Activated CD8-positive, alpha-beta memory T cell treated with anti-CD3 and anti-CD28 coated beads, Interleukin-2, amount 10 ng/mL, durations not matched to agents 7 days and 5 days (primary cell): Measurements from ENCODE around the gene TTC27. TPM values are rescaled to one million over a fixed set of nuclear protein-coding genes. Genes with fewer than 3 reads are reported as not detected.
"Not testable (repeated sequence)": the region's sequence is repeated elsewhere in the genome, so short reads cannot be mapped to it uniquely, and the experiment has no call there.

Experiments used
- ATAC-seq: fragments of 150-1000 bp; cut with Tn5 transposase; one replicate; pipeline ENCODE4 v1.10.0; 2021; ENCODE audit warnings: moderate library complexity
- CTCF ChIA-PET: fragments of 350-600 bp; sonication (Branson Sonifier 250); formaldehyde crosslinking; loops from one replicate; lab custom pipeline; 2021; ENCODE audit warnings: antibody characterized with exemption; lab: Charles Lee
- DNase-seq: peaks from one replicate; pipeline ENCODE4 v3.0.0-alpha.2; 2020
- H3K27ac Mint-ChIP-seq: one replicate; pipeline ENCODE4 v1.8.0; 2021; ENCODE audit warnings: mild to moderate bottlenecking, mixed read lengths
- H3K27me3 Mint-ChIP-seq: one replicate; pipeline ENCODE4 v1.8.0; 2021; ENCODE audit warnings: mixed read lengths
- H3K36me3 Mint-ChIP-seq: one replicate; pipeline ENCODE4 v1.8.0; 2021; ENCODE audit warnings: mild to moderate bottlenecking, mixed read lengths
- H3K4me1 Mint-ChIP-seq: one replicate; pipeline ENCODE4 v1.8.0; 2021; ENCODE audit warnings: mixed read lengths
- H3K4me3 Mint-ChIP-seq: one replicate; pipeline ENCODE4 v1.8.0; 2021; ENCODE audit warnings: mild to moderate bottlenecking, moderate library complexity, mixed read lengths
- H3K9me3 Mint-ChIP-seq: one replicate; pipeline ENCODE4 v1.8.0; 2022; ENCODE audit warnings: low read depth, mixed read lengths
- total RNA-seq, 2 experiments: library from RNA; stranded (reverse); gene quantifications; one replicate each; pipeline ENCODE4 v1.2.3, GENCODE V29; 2021

TTC27 gene
- total RNA-seq, 2 experiments from 2014 or later, result 17.0 to 22.6 TPM

DNA sequence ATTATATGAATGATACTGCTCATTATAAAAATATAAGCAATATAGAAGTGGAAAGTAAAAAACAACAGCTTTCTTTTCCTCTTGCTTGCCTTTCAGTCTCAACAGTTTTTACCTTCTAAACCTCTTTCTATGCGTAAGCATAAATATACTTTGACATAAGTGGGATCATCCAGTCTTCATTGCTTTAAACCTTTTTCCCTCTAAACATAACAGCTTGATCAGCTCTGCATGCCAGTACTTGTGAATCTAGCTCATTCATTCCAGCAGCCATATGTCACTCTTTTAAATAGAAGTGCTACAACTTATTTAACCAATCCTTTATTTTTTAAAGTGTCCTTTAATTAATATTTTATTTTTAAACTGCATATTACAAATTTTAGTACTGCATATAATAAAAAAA, 88.1 kb downstream of the TTC27 start:
- CTCF ChIA-PET, result no interaction called here
- Mint-ChIP-seq H3K9me3 (no peaks in the 10 kb centered on the region), H3K36me3 (peaks cover 31% of the 10 kb centered on the region), H3K4me1 (peaks cover 11% of the 10 kb centered on the region), H3K4me3 (no peak overlapping the region), H3K27ac (no peak overlapping the region), H3K27me3 (no peaks in the 10 kb centered on the region)
- no peak for ATAC-seq
- no peak for DNase-seq

DNA sequence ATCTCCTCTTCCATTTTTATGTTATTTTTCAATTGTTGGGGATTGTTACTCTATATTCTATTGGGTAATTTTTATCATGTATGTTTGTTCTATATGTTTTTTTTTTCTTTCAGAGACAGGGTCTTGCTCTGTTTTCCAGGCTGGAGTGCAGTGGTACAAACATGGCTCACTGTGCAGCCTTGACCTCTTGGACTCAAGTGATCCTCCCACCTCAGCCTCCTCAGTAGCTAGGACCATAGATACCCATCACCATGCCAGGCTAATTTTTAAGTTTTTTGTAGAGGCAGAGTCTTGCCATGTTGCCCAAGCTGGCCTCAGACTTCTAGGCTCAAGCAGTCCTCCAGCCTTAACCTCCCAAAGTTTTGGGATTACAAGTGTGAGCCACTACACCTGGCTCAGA, 88.7 kb downstream of the TTC27 start:
- DNase-seq, result no peak
- H3K9me3 Mint-ChIP-seq, result no peaks in the 10 kb centered on the region
- CTCF ChIA-PET, result no interaction called here
- H3K36me3 Mint-ChIP-seq, result peaks cover 33% of the 10 kb centered on the region
- H3K27ac Mint-ChIP-seq, result no peak overlapping the region
- peaks cover 11% of the 10 kb centered on the region for H3K4me1 Mint-ChIP-seq
- no peak for ATAC-seq
- H3K4me3 Mint-ChIP-seq, result no peak overlapping the region
- no peaks in the 10 kb centered on the region for H3K27me3 Mint-ChIP-seq

DNA sequence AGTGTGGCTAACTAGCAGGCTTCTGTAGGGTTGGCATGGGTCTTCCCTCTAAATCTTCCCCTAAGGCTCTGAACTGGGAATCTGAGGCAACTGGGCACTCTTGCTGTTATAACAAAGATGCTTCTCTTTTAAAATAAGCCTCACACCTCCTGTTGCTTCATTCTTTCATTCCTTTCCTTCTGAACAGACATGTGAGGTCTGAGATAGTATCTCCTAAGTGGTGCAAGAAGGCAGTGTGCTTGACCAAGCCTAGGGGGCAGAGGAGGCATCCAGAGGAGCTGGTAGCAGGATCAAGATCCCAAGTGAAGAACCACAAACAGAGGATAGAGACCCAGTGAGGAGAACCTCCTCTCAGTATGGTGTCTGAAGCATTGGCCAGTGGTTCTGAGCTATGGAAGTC, 90.9 kb downstream of the TTC27 start:
- no peak overlapping the region for H3K4me3 Mint-ChIP-seq
- no peak for DNase-seq
- no peak overlapping the region for H3K27ac Mint-ChIP-seq
- peaks cover 11% of the 10 kb centered on the region for H3K4me1 Mint-ChIP-seq
- H3K27me3 Mint-ChIP-seq, result no peaks in the 10 kb centered on the region
- H3K9me3 Mint-ChIP-seq, result no peaks in the 10 kb centered on the region
- no peak for ATAC-seq
- CTCF ChIA-PET, result no interaction called here
- H3K36me3 Mint-ChIP-seq, result peaks cover 39% of the 10 kb centered on the region

DNA sequence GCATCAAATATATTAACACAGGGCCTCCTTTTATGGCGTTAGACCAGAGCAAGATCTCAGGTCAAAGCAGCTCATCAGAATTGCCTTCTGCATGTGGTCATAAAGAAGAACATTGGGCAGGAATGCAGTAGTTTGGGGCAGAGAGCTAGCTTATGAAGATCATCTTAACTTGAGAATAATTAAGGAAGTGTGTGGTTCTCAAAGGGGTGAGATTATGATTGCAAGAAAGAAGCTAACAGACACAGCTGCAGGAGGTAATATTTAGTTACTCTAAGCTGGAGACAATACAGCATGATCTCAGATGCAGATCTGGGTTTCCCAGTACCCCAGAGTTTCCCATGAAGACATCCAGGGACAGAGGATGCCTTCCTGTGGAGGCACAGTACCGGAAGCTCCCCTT, 91.6 kb downstream of the TTC27 start:
- Mint-ChIP-seq H3K27me3 (no peaks in the 10 kb centered on the region), H3K36me3 (peaks cover 38% of the 10 kb centered on the region), H3K27ac (no peak overlapping the region), H3K4me3 (no peak overlapping the region), H3K4me1 (peaks cover 11% of the 10 kb centered on the region), H3K9me3 (no peaks in the 10 kb centered on the region)
- DNase-seq, result no peak
- CTCF ChIA-PET, result no interaction called here
- ATAC-seq, result no peak

DNA sequence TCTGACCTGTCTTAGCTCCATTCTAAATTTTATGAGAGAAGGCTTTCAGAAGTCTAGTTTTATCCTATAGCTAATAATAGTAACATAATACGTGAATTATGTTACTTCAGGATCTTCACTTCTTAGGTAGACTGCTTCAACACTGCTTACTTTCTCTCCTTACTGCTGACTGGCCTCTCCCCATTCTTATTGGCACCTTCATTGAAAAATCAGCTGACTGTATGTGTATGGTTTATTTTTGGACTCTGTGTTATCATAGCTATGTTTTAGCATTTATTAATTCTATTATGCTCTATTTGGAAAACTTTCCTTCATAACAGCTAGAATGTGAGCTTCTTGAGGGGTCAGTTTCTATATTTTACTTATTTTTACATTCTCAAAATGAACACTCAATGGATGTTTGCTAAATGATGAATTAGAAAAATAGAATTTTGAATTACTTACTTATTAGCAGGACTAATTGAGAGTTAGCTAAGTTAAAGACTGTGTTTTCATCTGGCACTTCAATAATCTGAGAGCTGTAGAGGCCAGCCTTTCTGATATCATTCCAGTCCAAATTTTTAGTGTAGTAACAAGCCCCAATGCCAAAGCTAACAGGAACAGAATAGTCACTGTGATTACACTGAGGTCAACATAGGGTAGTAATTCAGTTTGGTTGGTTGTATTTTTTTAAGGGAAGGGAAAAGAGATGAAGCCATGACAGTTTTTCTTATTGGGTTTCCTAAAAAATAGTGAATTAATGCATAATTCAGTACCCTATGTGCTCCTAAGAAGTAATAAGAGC, 92.3 kb downstream of the TTC27 start:
- peaks cover 38% of the 10 kb centered on the region for H3K36me3 Mint-ChIP-seq
- CTCF ChIA-PET, result no interaction called here
- peaks cover 8% of the 10 kb centered on the region for H3K4me1 Mint-ChIP-seq
- no peak overlapping the region for H3K4me3 Mint-ChIP-seq
- H3K27me3 Mint-ChIP-seq, result no peaks in the 10 kb centered on the region
- no peak overlapping the region for H3K27ac Mint-ChIP-seq
- DNase-seq, result no peak
- no peak for ATAC-seq
- H3K9me3 Mint-ChIP-seq, result no peaks in the 10 kb centered on the region

DNA sequence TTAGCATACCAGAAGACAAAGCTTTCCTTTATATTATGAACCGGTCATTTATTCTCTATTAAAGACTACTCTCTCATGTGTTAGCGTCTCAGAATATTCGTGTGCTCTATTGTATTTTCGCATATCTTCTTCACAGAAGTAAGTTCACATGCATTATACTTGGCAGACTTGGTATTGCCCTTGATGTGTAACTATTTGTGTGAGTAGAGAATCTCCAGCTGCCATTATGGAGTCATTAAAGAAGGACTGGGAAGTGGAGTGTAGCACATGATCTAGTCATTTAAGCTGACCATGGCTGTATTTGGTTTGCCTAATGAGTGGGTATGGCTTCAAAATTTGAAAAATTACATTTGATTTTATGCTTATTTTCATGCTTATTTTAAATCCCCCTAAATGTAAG, 92.9 kb downstream of the TTC27 start:
- no peak for DNase-seq
- H3K4me3 Mint-ChIP-seq, result no peak overlapping the region
- CTCF ChIA-PET, result no interaction called here
- H3K27ac Mint-ChIP-seq, result no peak overlapping the region
- H3K4me1 Mint-ChIP-seq, result peaks cover 2% of the 10 kb centered on the region
- ATAC-seq, result no peak
- H3K36me3 Mint-ChIP-seq, result peaks cover 41% of the 10 kb centered on the region
- no peaks in the 10 kb centered on the region for H3K27me3 Mint-ChIP-seq
- no peaks in the 10 kb centered on the region for H3K9me3 Mint-ChIP-seq

DNA sequence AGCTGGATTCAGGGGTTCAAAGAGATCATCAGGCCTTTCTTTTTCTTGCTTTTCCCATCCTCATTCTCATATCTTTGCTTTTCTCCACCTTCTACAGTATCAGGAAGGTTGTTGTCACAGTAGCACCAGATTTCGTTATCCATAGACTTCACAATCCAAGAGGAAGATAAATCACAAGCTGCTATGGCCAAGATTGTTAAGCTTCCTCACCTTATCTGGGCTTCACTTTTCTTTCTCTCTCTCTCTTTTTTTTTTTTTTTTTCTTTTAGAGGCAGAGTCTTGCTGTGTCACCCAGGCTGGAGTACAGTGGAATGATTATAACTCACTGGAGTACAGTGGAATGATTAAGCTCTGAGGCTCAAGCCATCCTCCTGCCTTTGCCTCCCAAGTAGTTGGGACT, 93.5 kb downstream of the TTC27 start:
- H3K4me3 Mint-ChIP-seq, result no peak overlapping the region
- H3K27ac Mint-ChIP-seq, result no peak overlapping the region
- DNase-seq (no peak), ATAC-seq (no peak)
- H3K27me3 Mint-ChIP-seq, result no peaks in the 10 kb centered on the region
- H3K4me1 Mint-ChIP-seq, result no peaks in the 10 kb centered on the region
- CTCF ChIA-PET, result no interaction called here
- peaks cover 43% of the 10 kb centered on the region for H3K36me3 Mint-ChIP-seq
- no peaks in the 10 kb centered on the region for H3K9me3 Mint-ChIP-seq

DNA sequence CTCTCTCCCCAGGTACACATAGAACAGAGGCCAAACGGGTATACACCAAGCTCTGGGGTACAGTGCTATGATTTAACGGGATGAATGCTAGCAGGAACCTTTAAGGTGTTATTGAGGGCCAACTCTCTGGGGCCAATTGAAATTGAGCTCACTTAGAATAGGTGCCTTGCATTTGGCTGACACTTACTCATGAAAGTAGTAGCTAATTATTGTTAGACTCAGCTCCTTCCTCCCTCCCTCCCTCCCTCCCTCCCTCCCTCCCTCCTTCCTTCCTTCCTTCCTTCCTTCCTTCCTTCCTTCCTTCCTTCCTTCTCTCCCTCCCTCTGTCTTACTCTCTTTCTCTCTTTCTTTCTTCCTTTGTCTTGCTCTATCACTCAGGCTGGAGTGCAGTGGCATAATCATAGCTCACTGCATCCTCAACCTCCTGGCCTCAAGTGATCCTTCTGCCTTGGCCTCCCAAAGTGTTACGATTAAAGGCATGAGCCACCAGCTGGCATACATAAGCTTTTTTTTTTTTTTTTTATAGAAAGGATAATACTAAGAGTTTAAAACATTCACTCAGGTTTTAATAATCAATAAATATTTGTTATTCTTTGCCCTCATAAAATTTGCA, 95.7 kb downstream of the TTC27 start:
- Mint-ChIP-seq H3K36me3 (peaks cover 40% of the 10 kb centered on the region), H3K27me3 (no peaks in the 10 kb centered on the region), H3K27ac (no peak overlapping the region), H3K9me3 (no peaks in the 10 kb centered on the region), H3K4me3 (no peak overlapping the region), H3K4me1 (no peaks in the 10 kb centered on the region)
- CTCF ChIA-PET, result no interaction called here
- no peak for ATAC-seq
- DNase-seq, result no peak

DNA sequence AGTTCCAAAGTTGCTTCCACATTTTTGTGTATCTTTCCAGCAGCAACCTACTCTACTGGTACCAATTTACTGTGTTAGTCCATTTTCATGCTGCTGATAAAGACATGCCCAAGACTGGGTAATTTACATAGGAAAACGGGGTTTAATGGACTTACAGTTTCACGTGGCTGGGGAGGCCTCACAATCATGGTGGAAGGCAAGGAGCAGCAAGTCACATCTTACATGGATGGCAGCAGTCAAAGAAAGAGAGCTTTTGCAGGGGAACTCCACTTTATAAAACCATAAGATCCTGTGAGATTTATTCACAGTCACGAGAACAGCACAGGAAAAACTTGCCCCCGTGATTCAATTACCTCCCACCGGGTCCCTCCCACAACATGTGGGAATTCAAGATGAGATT, 98.8 kb downstream of the TTC27 start:
- H3K27ac Mint-ChIP-seq, H3K4me3 Mint-ChIP-seq, DNase-seq, H3K9me3 Mint-ChIP-seq, H3K4me1 Mint-ChIP-seq, ATAC-seq, CTCF ChIA-PET, H3K27me3 Mint-ChIP-seq: not testable (repeated sequence)
- peaks cover 36% of the 10 kb centered on the region for H3K36me3 Mint-ChIP-seq

DNA sequence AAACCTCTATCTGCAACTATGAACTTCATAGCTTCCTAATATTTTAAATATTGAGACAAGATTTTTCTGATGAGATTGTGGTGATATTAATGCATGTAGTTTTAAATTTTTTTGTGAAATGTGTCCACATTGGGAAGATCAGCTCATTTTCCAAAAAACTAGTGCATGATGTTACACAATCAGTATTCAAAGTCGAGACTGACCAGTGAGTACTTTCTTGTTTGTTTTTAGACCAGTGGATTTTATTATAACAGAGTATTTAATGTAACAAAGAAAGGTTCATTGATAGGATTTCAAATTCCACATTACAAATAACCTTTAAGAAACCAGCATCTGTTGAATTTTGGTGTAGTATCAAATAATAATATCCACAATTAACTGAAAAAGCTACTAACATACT, 99.3 kb downstream of the TTC27 start:
- Mint-ChIP-seq H3K27ac (no peak overlapping the region), H3K36me3 (peaks cover 32% of the 10 kb centered on the region), H3K4me1 (no peaks in the 10 kb centered on the region), H3K9me3 (no peaks in the 10 kb centered on the region), H3K4me3 (no peak overlapping the region), H3K27me3 (no peaks in the 10 kb centered on the region)
- no peak for ATAC-seq
- CTCF ChIA-PET, result no interaction called here
- no peak for DNase-seq

DNA sequence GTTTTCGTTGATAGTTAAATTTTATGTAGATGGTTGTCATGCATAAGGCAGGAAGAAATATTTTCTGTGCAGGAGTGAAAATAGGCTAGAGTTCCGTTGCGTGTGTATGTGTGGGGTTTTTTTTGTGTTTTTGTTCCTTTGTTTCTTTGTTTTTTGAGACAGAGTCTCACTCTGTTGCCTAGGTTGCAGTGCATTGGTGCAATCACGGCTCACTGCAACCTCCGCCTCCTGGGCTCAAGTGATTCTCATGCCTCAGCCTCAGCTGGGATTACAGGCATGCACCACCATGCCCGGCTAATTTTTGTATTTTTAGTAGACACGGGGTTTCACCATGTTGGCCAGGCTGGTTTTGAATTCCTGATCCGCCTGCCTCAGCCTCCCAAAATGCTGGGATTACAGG, 103.1 kb downstream of the TTC27 start:
- H3K36me3 Mint-ChIP-seq, H3K27ac Mint-ChIP-seq, H3K4me1 Mint-ChIP-seq, CTCF ChIA-PET, DNase-seq, H3K27me3 Mint-ChIP-seq, ATAC-seq, H3K4me3 Mint-ChIP-seq, H3K9me3 Mint-ChIP-seq: not testable (repeated sequence)

DNA sequence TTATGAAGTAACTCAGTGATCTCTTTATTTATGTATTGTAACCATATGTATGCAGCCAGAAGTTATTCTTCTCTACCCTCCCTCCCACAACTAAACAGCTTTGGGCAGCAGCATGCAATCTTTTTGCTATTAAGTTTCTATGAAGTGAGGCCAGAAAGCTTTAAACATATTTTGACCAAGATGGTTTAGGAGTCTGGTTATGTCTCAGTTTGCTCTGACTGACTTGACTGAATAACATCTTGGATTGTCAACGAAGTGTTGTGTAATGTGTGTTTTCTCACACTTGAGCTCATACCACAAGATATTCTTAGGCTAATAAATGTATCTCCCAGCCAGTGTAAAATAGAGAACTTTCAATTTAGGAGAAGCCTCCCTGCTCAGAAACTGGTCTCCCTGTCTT, 104.3 kb downstream of the TTC27 start:
- Mint-ChIP-seq H3K4me3 (no peak overlapping the region), H3K9me3 (no peaks in the 10 kb centered on the region), H3K4me1 (no peaks in the 10 kb centered on the region), H3K27me3 (no peaks in the 10 kb centered on the region), H3K27ac (no peak overlapping the region), H3K36me3 (peaks cover 7% of the 10 kb centered on the region)
- DNase-seq (no peak), ATAC-seq (no peak)
- CTCF ChIA-PET, result no interaction called here

DNA sequence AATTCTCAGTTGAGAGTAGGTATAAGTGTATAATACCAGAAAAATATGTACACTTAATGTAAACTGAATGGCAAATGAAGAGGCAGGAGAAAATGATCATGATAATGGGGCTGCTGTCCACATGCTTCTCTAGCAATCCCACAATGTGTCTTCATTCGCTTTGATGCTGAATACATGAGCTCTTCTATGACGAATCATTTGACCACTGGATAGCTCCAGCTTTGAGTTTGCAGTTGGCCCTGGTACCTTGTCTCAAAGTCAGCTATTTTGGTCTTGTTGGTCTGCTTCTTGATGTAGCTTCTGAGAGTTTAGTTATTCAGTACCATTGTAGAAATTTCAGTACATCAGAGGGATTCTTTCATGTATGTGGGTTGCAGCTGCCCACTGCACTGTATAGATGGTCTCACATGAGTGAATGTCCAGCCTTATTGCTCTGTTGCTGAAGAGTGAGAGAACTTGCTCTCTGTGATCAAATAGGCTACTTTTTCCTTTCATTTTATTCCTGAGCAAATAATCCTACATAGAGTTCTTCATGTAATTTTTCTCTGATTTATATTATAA, 105.1 kb downstream of the TTC27 start:
- ATAC-seq, result no peak
- no peaks in the 10 kb centered on the region for H3K9me3 Mint-ChIP-seq
- no peak for DNase-seq
- peaks cover 8% of the 10 kb centered on the region for H3K36me3 Mint-ChIP-seq
- H3K27ac Mint-ChIP-seq, result no peak overlapping the region
- H3K4me3 Mint-ChIP-seq, result no peak overlapping the region
- no peaks in the 10 kb centered on the region for H3K27me3 Mint-ChIP-seq
- H3K4me1 Mint-ChIP-seq, result no peaks in the 10 kb centered on the region
- CTCF ChIA-PET, result no interaction called here

DNA sequence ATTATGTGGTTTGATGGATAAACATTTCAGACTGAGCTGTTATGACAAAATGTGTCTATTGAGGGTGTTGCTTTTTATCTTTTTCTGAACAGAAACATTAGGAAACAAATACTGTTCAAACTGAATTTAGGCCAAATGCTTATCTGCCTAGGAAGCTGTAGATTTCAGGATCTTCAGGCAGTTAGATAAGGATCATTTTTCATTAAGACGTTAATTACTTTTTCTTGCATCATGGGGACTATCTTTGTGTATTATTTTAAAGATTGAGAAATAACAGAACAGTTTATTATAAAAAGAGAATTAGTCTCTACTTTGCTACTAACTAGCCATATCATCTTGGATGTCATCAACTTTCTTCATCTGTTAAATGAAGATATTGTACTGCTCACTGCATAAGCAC, 107.5 kb downstream of the TTC27 start:
- no peaks in the 10 kb centered on the region for H3K4me1 Mint-ChIP-seq
- no peak for DNase-seq
- H3K27ac Mint-ChIP-seq, result no peak overlapping the region
- peaks cover 10% of the 10 kb centered on the region for H3K36me3 Mint-ChIP-seq
- H3K27me3 Mint-ChIP-seq, result no peaks in the 10 kb centered on the region
- CTCF ChIA-PET, result no interaction called here
- no peaks in the 10 kb centered on the region for H3K9me3 Mint-ChIP-seq
- ATAC-seq, result no peak
- H3K4me3 Mint-ChIP-seq, result no peak overlapping the region
